Psoas muscle (tissue), 8 donors: ENCODE results near the gene RBP3. TPM values are rescaled to one million over a fixed set of nuclear protein-coding genes. Genes with fewer than 3 reads are reported as not detected.
A peak's percentile ranks its signal among the peaks of the same experiment; 100 is the strongest.

Experiments used
- ATAC-seq, 4 donors: fragments of 200-7000 bp; cut with Tn5 transposase; one replicate each; pipeline ENCODE4 v1.9.1; 2020; ENCODE audit warnings: moderate library complexity in 3 of 4, mild to moderate bottlenecking in 2 of 4
- DNase-seq, 2 donors: peaks; one replicate each; pipeline ENCODE4 v3.0.0-alpha.2; 2020
- H3K27ac ChIP-seq: fragments of 200-600 bp; one replicate; pipeline ENCODE4 v1.8.0; 2022
- H3K27me3 ChIP-seq, 3 donors: fragments of 200-600 bp in 1 of 3; one replicate each; pipeline versions ENCODE4 v1.6.1 to v1.8.0; 2013 to 2022; ENCODE audit warnings: low read length in 2 of 3, mild to moderate bottlenecking in 2 of 3, moderate library complexity in 1 of 3; ENCODE audit not compliant: insufficient read depth in 3 of 3
- H3K36me3 ChIP-seq, 2 donors: fragments of 200-600 bp in 1 of 2; one replicate each; pipeline versions ENCODE4 v1.6.1 to v1.8.0; 2013 to 2022; ENCODE audit warnings: low read depth in 1 of 2, mild to moderate bottlenecking in 1 of 2, moderate library complexity in 1 of 2; ENCODE audit not compliant: insufficient read depth in 1 of 2
- H3K4me1 ChIP-seq: fragments of 200-600 bp; one replicate; pipeline ENCODE4 v1.8.0; 2022
- H3K4me3 ChIP-seq: fragments of 200-600 bp; one replicate; pipeline ENCODE4 v1.8.0; 2022; ENCODE audit warnings: mild to moderate bottlenecking
- H3K9me3 ChIP-seq: fragments of 200-600 bp; one replicate; pipeline ENCODE4 v1.8.0; 2022
- CTCF ChIP-seq: fragments of 200-600 bp; IDR thresholded peaks from one replicate; pipeline ENCODE4 v1.8.0; 2022; ENCODE audit warnings: antibody characterized with exemption
- WGBS, 3 donors: extraction: QIAGEN DNeasy Blood & Tissue Kit; methylation state at CpG; one replicate each; pipeline versions ENCODE4 v1.1.6 to v1.1.7; 2013; 5-methylcytosine and 5-hydroxymethylcytosine counted together
- intact Hi-C, 2 donors: fragments of 100-400 bp; cut with DNase I; formaldehyde crosslinking; loops; one replicate each; pipeline versions ENCODE4 v1.11.0 to v1.14.2; 2022
- polyA plus RNA-seq, 3 donors: library from polyadenylated mRNA; stranded (reverse); fragments of 200-250 nt; gene quantifications; one replicate each; pipeline ENCODE4 v1.2.3, GENCODE V29; 2013
- total RNA-seq, 4 donors: library from RNA; stranded (reverse); fragmentation: NEBNext Ultra II Directional in 2 of 4; extraction: Animal tissue kit (Norgen Biotek cat#: 25700) in 2 of 4; gene quantifications; one replicate each; pipeline versions ENCODE4 v1.2.1 to v1.2.4, GENCODE V29; 2021 to 2023
- donor health status: healthy with polysubstance abuse.
- donor health status: DM: no; HTN: no; CAD: no; lungs with moderate emphysema.
- donor health status: Bipolar disorder and iron deficiency.
- donor health status: healthy.
- donor health status: DM: yes; HTN: yes; CAD: no.
- donor health status: DM: no; HTN: no; CAD: no.
- donor health status: DM: no; HTN: no; CAD: no.
- donor health status: DM: yes; HTN: yes; CAD: no.

Gene RBP3
- total and polyA plus RNA-seq, 7 donors = not detected

- DNase-seq = peak in 1 of 2 donors; percentile 48
- WGBS, 3 donors = 90 to 93% (median 91%) methylated on average over 24 of the region's 24 CpGs
- Histone ChIP-seq H3K9me3 (no peaks in the 10 kb centered on the region), H3K4me3 (no peak overlapping the region), H3K4me1 (no peaks in the 10 kb centered on the region), H3K36me3 (no peaks in the 10 kb centered on the region), H3K27ac (no peak overlapping the region), H3K27me3 (peaks cover 0 to under 1% (median 0%) of the 10 kb centered on the region in 3 donors)
- no peak for ATAC-seq
- intact Hi-C loops = no loop called here
- no peak for TF ChIP-seq CTCF
Measured at GRCh38 chr10:47368431-47369180, 20.4 kb downstream of the RBP3 start.

- intact Hi-C loops = no loop called here
- Histone ChIP-seq H3K9me3 (no peaks in the 10 kb centered on the region), H3K36me3 (no peaks in the 10 kb centered on the region), H3K4me3 (no peak overlapping the region), H3K4me1 (no peaks in the 10 kb centered on the region), H3K27me3 (peaks cover 0 to 5% (median 0%) of the 10 kb centered on the region in 3 donors), H3K27ac (no peak overlapping the region)
- TF ChIP-seq CTCF = no peak
- ATAC-seq = no peak
- peak in 1 of 2 donors; percentile 35 for DNase-seq
- 75 to 83% (median 81%) methylated on average over 9 of the region's 9 CpGs for WGBS, 3 donors
Measured at GRCh38 chr10:47369251-47369894, 21.2 kb downstream of the RBP3 start.

GRCh38 chr10:47370015-47370767, 22.0 kb downstream of the RBP3 start:
- ATAC-seq (no peak), DNase-seq (peak in 1 of 2 donors; percentile 20)
- Histone ChIP-seq H3K36me3 (no peaks in the 10 kb centered on the region), H3K27ac (no peak overlapping the region), H3K4me3 (no peak overlapping the region), H3K4me1 (no peaks in the 10 kb centered on the region), H3K9me3 (no peaks in the 10 kb centered on the region), H3K27me3 (peaks cover 0 to 5% (median 0%) of the 10 kb centered on the region in 3 donors)
- 96 to 98% (median 97%) methylated on average over 11 of the region's 11 CpGs for WGBS, 3 donors
- TF ChIP-seq CTCF = no peak
- intact Hi-C loops = no loop called here

GRCh38 chr10:47370878-47371277, 22.7 kb downstream of the RBP3 start:
- H3K27ac ChIP-seq = no peak overlapping the region
- DNase-seq (peak in 1 of 2 donors; percentile 20), ATAC-seq (no peak)
- H3K36me3 ChIP-seq = no peaks in the 10 kb centered on the region
- no peak overlapping the region for H3K4me3 ChIP-seq
- intact Hi-C loops = no loop called here
- H3K9me3 ChIP-seq = no peaks in the 10 kb centered on the region
- WGBS, 3 donors = 88 to 93% (median 91%) methylated on average over 7 of the region's 7 CpGs
- no peak for TF ChIP-seq CTCF
- no peaks in the 10 kb centered on the region for H3K4me1 ChIP-seq
- H3K27me3 ChIP-seq = peaks cover 0 to 9% (median 0%) of the 10 kb centered on the region in 3 donors
